ENCODE data around the gene CPE. TPM values are rescaled to one million over a fixed set of nuclear protein-coding genes. Genes with fewer than 3 reads are reported as not detected.
A peak's percentile ranks its signal among the peaks of the same experiment; 100 is the strongest.

The CPE gene
- total RNA-seq, 2 donors from 2014 or later, result not detected

DNA sequence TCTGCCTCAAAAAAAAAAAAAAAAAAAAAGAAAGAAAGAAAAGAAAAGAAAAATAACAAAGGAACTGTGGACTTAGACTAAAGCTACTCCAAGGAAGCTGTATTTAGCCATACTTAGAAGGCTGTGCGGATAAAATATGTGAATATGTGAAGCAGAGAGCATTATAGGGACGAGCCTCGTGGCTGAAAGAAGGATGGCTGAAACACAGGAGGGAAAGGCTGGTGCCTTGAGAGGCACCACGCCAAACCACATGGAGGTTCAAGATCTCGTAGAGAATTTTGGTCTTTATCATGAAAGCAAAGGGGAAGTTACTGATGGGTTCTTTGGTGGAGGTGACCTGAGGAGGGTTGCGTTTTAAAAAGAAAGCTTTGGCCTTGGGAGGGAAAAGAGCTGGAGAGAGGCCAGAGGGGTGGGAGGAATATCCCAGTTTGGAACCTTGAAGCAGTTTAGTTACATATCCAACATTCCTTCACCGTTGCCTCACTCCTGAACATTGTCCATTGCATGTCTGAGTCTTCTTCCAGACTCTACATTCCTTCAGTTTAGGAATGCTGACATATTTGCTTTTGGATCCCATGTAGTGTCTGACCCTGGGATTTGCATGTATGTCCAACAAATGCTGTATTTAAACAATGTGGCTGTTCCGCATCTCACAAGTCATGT is 82.5 kb downstream of the CPE start:
- DNase-seq (no peak), ATAC-seq (replicated peaks in 1 of 2) (no peak)
- Mint-ChIP-seq H3K27me3 (ENCODE audit: low read depth) (no peaks in the 10 kb centered on the region), H3K36me3 (ENCODE audit: insufficient read depth in 2 of 2) (no peaks in the 10 kb centered on the region), H3K27ac (no peak overlapping the region), H3K9me3 (no peaks in the 10 kb centered on the region), H3K4me3 (no peak overlapping the region), H3K4me1 (ENCODE audit: low read depth) (no peaks in the 10 kb centered on the region)

GRCh38 chr4:165462009-165462408 is 83.2 kb downstream of the CPE start:
- Mint-ChIP-seq H3K9me3 (no peaks in the 10 kb centered on the region), H3K27me3 (ENCODE audit: low read depth) (no peaks in the 10 kb centered on the region), H3K27ac (no peak overlapping the region), H3K4me1 (ENCODE audit: low read depth) (no peaks in the 10 kb centered on the region), H3K4me3 (no peak overlapping the region), H3K36me3 (ENCODE audit: insufficient read depth in 2 of 2) (no peaks in the 10 kb centered on the region)
- ATAC-seq (replicated peaks in 1 of 2) (no peak), DNase-seq (no peak)

DNA sequence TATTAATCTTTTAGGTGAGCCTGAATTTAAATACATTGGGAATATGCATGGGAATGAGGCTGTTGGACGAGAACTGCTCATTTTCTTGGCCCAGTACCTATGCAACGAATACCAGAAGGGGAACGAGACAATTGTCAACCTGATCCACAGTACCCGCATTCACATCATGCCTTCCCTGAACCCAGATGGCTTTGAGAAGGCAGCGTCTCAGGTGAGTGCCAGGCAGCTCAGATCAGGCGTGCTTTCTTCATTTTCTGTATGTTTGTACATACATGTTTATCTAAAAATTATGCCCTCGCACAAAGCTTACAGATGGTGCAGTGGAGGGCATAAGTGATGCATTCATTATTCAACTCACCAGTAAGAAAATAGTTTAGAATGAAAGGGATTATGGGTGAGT is 85.6 kb downstream of the CPE start:
- Mint-ChIP-seq H3K36me3 (ENCODE audit: insufficient read depth in 2 of 2) (no peaks in the 10 kb centered on the region), H3K9me3 (no peaks in the 10 kb centered on the region), H3K4me1 (ENCODE audit: low read depth) (no peaks in the 10 kb centered on the region), H3K4me3 (no peak overlapping the region), H3K27ac (no peak overlapping the region), H3K27me3 (ENCODE audit: low read depth) (no peaks in the 10 kb centered on the region)
- no peak for DNase-seq
- no peak for ATAC-seq (replicated peaks in 1 of 2)

DNA sequence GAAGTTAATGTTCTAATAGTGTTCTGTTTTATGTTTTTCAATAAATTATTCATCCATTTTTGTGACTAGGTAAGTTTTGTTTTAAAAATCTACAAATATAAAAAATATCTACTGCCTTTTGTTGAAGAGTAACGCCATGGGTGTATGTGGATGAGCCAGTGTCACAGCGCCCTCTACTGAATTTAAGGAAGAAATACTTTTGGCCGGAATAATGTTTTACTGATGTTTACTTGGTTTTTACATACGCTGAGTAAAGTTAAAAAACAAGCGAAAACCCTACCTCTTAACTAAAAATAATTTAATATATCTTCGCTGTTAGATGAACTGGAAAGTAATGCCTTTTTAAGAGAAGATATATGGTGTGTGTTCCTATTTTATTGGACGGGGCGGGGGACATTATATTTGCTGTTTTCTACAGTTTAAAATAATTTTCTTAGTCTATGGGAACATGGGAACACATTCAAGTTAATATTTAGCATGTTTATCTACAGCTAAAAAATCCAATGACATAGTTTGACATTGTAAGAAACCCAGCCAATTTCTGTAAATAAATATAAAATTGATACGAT is 86.1 kb downstream of the CPE start:
- Mint-ChIP-seq H3K27ac (no peak overlapping the region), H3K36me3 (ENCODE audit: insufficient read depth in 2 of 2) (no peaks in the 10 kb centered on the region), H3K9me3 (no peaks in the 10 kb centered on the region), H3K4me1 (ENCODE audit: low read depth) (no peaks in the 10 kb centered on the region), H3K27me3 (ENCODE audit: low read depth) (no peaks in the 10 kb centered on the region), H3K4me3 (no peak overlapping the region)
- DNase-seq (peak in 1 of 2 donors; percentile 5), ATAC-seq (replicated peaks in 1 of 2) (peak; percentile 58 to 61)

DNA sequence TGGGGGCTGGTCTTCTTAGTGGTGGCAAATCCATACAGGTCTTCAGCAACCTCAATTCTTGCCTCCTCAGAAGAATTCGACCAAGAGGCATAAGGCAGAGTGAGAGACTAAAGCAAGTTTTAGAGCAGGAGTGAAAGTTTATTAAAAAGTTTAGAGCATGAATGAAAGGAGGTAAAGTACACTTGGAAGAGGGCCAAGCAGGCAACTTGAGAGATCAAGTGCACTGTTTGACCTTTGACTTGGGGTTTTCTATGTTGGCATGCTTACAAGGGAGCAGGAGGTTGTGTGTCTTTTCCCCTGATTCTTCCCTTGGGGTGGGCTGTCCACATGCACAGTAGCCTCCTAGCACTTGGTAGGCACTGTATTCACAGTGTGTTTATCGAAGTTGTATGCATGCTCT is 91.2 kb downstream of the CPE start:
- Mint-ChIP-seq H3K27me3 (ENCODE audit: low read depth) (no peaks in the 10 kb centered on the region), H3K9me3 (peaks cover 6 to 12% of the 10 kb centered on the region in 2 donors), H3K27ac (no peak overlapping the region), H3K4me1 (ENCODE audit: low read depth) (no peaks in the 10 kb centered on the region), H3K4me3 (no peak overlapping the region), H3K36me3 (ENCODE audit: insufficient read depth in 2 of 2) (peaks cover 3 to 7% of the 10 kb centered on the region in 2 donors)
- DNase-seq (no peak), ATAC-seq (replicated peaks in 1 of 2) (no peak)

DNA sequence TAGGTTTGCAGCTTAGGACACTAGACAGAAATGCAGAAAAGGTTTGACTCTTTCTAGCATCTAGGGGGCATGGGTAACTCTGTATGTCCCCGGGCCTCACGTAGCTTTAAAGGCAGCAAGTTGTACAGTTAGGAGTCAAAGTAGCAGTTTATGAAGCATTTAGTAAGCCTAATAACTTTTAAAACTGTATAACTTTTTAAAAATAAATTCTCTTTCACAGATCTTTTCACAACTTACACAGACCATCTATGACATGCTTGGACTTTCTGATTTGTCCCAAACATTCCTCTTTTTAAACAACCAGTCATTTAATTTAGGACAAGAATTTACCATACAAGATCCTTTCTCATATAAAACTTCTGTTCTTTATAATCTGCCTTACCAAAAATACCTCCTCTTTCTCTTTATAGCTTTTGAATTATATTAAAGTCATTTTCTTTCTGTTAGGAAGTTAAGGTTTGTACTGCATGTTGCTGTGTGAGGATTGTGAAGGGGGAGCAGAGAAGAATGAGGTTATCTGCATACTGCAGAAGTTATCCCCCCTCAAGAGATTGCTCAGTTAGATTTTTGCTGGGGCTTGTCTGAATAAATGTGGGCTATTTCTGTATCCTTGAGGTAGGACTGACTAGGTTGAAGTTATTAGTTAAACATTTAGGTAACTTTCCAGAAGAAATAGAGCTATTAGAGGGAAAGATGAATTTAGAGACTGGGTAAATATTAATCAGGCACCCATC is 94.3 kb downstream of the CPE start:
- Mint-ChIP-seq H3K27ac (no peak overlapping the region), H3K9me3 (peaks cover 6 to 12% of the 10 kb centered on the region in 2 donors), H3K4me3 (no peak overlapping the region), H3K4me1 (ENCODE audit: low read depth) (no peaks in the 10 kb centered on the region), H3K36me3 (ENCODE audit: insufficient read depth in 2 of 2) (peaks cover 3 to 7% of the 10 kb centered on the region in 2 donors), H3K27me3 (ENCODE audit: low read depth) (no peaks in the 10 kb centered on the region)
- DNase-seq (no peak), ATAC-seq (replicated peaks in 1 of 2) (no peak)

DNA sequence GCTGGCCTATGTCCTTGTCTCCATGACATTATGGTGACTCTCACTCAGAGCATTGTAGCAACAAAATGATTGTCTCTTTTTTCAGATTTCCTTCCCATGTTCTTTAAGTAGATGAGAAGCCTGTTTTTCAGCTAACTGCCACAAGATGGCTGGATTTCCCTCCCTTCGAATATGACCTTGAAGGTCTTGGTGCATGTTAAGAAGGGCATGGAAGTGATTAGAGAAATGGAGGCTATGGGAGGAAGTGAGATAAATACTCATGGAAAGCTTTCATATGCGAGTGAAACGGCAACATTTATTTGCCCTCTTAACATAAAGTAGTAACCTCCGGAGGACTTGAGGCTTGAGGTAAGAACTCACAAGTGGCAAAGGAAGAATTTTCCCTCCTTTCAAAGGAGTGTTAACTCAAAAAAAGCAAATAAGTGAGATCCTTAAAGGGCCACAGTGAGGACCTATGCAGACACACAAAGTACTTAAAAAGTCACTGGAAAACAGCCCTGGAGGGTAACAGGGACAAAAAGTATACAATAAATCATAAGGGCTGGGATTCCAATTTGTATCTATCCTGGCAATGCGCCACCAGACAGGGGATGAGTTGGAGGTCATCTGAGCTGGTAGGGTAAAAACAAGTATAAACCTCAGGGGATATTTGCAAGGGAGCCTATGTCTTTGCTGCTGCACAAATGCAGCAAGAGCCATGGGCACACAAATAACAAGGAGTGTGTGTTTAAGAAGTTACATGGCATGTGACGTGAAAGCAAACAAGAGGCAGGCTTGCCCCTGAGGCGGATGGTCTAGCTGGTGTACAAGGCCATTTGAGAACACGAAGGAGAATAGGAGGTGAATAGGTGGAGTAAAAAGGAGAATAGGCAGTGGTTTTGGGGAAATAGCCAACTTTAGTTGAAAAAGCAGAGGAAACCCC is 96.2 kb downstream of the CPE start:
- peaks cover 6 to 12% of the 10 kb centered on the region in 2 donors for H3K9me3 Mint-ChIP-seq
- no peak overlapping the region for H3K4me3 Mint-ChIP-seq
- DNase-seq, result no peak
- no peaks in the 10 kb centered on the region for H3K4me1 Mint-ChIP-seq (ENCODE audit: low read depth)
- H3K36me3 Mint-ChIP-seq (ENCODE audit: insufficient read depth in 2 of 2), result peaks cover 3 to 7% of the 10 kb centered on the region in 2 donors
- no peak for ATAC-seq (replicated peaks in 1 of 2)
- H3K27ac Mint-ChIP-seq, result no peak overlapping the region
- H3K27me3 Mint-ChIP-seq (ENCODE audit: low read depth), result peaks cover 10% of the 10 kb centered on the region

GRCh38 chr4:165475706-165476070 is 96.9 kb downstream of the CPE start:
- no peak for DNase-seq
- no peak for ATAC-seq (replicated peaks in 1 of 2)

GRCh38 chr4:165476214-165477098 is 97.6 kb downstream of the CPE start:
- peaks cover 3 to 7% of the 10 kb centered on the region in 2 donors for H3K36me3 Mint-ChIP-seq (ENCODE audit: insufficient read depth in 2 of 2)
- no peak overlapping the region for H3K27ac Mint-ChIP-seq
- H3K9me3 Mint-ChIP-seq, result peaks cover 6 to 8% of the 10 kb centered on the region in 2 donors
- no peak for DNase-seq
- H3K4me1 Mint-ChIP-seq (ENCODE audit: low read depth), result no peaks in the 10 kb centered on the region
- no peak for ATAC-seq (replicated peaks in 1 of 2)
- H3K4me3 Mint-ChIP-seq, result no peak overlapping the region
- H3K27me3 Mint-ChIP-seq (ENCODE audit: low read depth), result peaks cover 10% of the 10 kb centered on the region

More at GRCh38 chr4:165475706-165476070, 96.9 kb downstream of the CPE start:
- Mint-ChIP-seq H3K36me3 (ENCODE audit: insufficient read depth in 2 of 2) (peaks cover 3 to 7% of the 10 kb centered on the region in 2 donors), H3K9me3 (peaks cover 6 to 10% of the 10 kb centered on the region in 2 donors), H3K27ac (no peak overlapping the region), H3K27me3 (ENCODE audit: low read depth) (peaks cover 10% of the 10 kb centered on the region), H3K4me1 (ENCODE audit: low read depth) (no peaks in the 10 kb centered on the region), H3K4me3 (no peak overlapping the region)

DNA sequence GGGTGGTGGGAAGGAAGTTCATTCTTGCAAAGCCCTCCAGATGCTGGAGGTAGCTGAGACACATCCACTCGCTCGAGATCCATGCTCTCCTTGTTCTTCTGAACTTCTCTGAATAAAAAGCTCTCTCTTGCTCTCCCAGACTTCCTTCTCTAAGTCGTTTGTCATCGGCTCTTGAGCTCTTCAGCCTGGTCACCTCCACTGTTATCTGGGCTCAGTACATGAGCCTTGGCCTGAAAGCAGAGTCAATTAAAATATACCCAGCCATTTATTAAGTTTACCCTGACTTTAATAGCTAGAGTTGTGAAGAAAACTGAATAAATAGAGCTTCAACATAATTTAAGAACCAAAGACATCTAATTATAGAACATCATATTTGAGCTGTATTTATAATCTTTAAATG is 99.0 kb downstream of the CPE start:
- H3K4me1 Mint-ChIP-seq (ENCODE audit: low read depth), result no peaks in the 10 kb centered on the region
- peaks cover 17% of the 10 kb centered on the region for H3K27me3 Mint-ChIP-seq (ENCODE audit: low read depth)
- ATAC-seq (replicated peaks in 1 of 2), result no peak
- H3K27ac Mint-ChIP-seq, result no peak overlapping the region
- peaks cover 3 to 5% of the 10 kb centered on the region in 2 donors for H3K36me3 Mint-ChIP-seq (ENCODE audit: insufficient read depth in 2 of 2)
- DNase-seq, result no peak
- H3K9me3 Mint-ChIP-seq, result peaks cover 6 to 8% of the 10 kb centered on the region in 2 donors
- no peak overlapping the region for H3K4me3 Mint-ChIP-seq

DNA sequence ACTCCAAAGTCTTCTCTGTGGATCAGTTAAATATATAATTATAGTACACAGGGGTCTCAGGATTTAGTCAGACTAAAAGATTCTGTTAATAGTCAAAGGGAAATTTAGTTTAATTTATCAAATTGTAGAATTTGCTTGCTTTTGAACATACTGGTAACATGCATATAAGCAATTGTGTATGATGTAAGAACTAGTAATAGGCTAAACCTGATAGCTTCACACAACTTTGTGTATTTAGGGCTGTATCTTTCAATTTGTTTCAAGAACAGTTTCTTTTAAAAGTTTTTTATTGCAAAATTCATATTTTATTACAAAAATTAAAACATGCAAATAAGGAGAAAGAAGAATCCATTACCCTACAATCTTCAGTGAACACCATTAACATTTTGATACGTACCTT is 99.5 kb downstream of the CPE start:
- Mint-ChIP-seq H3K27ac (no peak overlapping the region), H3K27me3 (ENCODE audit: low read depth) (peaks cover 17% of the 10 kb centered on the region), H3K9me3 (peaks cover 3 to 5% of the 10 kb centered on the region in 2 donors), H3K4me3 (no peak overlapping the region), H3K36me3 (ENCODE audit: insufficient read depth in 2 of 2) (peaks cover 2% of the 10 kb centered on the region in 2 donors), H3K4me1 (ENCODE audit: low read depth) (no peaks in the 10 kb centered on the region)
- no peak for DNase-seq
- no peak for ATAC-seq (replicated peaks in 1 of 2)

Measured in activated T-cell treated with anti-CD3 and anti-CD28 coated beads, Interleukin-2, amount 50 U/mL, for 72 hours (primary cell).